Activated gamma-delta T cell (primary cell): ENCODE measurements around the gene CRYGN.

Experiments
- DNase-seq: peaks from one replicate; lab custom pipeline; 2025; lab: John Stamatoyannopoulos, UW

CRYGN gene

DNA sequence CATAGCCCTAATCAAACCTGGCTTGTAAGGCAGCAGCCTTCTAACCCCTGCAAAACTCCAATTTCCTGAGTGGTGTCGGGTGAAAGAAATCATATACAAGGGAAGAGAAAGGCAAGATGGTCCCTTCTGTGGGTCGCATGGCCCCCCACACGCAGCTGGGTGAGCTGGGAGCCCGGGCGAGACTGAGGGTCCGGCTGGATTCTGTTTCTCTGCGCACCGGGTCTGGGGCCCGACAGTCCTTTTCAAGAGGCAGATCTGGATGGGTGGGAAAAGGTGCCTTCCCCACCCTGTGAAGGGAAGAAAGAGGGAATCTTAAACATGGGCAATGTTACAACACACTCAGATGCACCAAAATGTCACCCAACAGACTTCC, 48.6 kb downstream of the CRYGN start:
- DNase-seq, result no peak

- DNase-seq, result no peak
Observed at GRCh38 chr7:151390598-151391357, 49.2 kb downstream of the CRYGN start.

DNA sequence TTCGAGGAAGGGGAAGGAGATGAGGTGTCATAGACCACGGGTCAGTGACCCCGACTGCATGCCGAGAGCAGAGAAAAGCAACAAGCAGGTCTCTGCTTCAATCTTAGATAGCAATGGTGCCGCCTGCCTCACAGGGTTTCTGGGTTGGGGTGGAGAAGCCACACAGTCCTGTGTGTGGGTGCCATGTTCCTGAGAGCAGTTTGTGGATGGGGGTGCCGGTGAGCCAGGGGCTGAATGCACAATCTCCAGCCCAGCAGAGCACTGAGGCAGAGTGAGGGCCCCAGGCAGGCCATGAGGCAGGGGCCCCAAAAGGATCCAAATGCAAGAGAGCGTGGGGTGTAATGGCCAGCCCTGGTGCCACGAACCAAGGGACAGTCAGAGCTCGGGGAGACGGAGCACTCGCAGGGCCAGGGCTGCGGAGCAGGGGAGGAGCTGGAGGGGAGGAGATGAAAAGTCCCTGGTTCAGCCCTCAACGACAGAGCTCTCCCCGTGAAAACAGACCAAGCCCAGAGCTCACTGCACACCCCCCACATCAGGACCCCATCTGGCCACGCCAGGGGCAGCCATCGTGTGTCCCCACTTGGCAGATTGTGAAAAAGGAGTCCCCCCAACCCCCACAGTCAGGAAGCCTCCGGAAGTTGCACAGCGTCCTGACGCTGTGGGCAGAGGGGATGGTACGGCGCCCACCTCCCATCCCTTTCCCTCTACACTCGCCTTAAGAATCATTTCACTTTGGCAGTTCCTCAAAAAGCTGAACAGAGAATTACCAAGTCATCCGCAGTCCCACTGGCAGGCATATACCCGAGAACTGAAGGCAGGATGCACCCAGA, 50.0 kb downstream of the CRYGN start:
- no peak for DNase-seq

DNA sequence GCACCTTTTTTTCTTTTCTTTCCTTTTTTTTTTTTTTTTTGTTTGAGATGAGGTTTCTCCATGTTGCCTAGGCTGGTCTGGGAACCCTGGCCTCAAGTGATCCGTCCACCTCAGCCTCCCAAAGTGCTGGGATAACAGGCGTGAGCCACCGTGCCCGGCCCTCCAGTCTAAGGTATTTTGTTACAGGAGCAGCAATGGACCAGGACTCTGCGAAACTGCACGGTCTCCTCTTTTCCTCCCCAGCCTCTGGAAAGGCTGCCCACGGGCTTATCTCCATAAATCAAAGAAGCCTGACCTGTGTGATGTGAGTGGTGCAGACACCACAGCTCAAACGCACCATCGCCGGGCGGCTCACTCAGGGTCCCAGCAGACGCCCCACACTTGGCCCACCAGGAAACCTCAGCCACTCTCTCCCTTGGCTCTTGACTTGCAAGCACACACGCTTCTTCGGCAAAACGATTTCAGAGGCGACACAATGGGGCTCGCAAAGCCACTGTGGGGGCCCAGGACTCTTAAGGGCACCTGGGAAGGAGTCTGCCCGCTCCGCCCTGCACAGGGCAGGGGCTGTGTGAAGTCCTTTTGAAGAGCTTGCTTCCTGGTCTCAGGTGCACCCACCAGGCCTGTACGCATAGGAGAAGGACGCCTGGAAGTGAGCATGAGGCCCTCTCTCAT, 50.7 kb downstream of the CRYGN start:
- no peak for DNase-seq

DNA sequence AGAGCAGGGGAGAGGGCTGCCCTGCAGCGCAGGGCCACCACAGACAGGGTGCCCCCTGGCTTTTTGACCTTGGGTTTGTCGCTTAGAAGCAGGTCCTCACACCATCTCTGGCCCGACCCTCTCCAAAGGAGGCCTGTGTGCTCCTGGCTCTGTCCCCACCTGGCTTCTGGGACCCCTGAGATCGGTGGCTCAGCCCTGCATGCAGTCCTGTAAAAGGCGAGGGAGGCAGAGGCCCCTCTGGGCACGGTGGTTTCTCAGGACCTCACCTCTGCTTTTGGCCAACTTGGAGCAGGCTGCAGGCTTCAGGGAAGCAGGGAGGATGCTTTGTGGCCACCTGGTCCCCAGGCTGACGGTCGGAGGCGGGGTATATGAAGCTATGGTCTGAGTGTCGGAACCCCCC, 51.5 kb downstream of the CRYGN start:
- DNase-seq, result no peak

GRCh38 chr7:151388007-151388297, 52.0 kb downstream of the CRYGN start:
- DNase-seq, result no peak

GRCh38 chr7:151387161-151388006, 52.6 kb downstream of the CRYGN start:
- no peak for DNase-seq

DNA sequence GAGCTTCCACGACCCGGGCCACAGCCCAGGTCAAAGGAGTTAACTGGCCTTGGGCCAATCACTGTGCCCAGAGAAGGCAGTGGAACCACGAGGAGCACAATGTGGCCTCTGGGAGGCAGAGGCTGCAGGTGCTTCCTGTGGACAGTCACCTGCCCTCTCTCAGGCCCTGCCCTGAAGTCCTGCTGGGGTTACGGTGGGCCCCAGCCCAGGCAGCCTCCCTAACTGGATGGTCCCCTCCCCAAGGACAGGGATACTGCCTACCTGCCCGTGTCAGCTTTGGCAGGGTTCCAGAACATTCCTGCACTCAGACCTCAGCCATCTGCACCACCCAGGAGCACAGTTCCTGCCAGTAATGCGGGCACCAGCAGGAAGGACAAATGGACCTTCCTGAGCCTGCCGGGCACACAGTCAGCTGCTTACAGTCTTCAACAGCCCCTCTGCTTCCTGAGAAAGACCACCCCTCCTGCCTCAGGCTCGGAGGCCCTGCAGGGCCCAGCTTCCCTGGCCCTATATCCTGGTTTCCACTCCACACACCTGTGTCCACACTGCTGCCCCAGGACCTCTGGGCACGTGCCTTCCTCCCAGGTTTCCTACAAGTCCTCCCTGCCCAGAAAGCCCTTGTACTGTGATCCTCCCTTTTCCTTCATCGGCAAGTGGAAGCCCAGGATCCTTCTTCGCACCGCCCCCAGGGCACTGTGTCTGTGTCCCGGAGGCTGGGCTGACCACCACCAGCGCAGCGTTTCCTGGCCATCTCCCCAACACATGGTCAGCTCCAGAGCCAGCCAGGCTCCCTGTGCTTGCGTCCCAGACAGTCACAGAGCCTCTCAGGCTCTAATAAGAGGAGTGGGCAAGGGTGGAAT, 53.4 kb downstream of the CRYGN start:
- DNase-seq, result no peak

GRCh38 chr7:151385626-151386300, 54.2 kb downstream of the CRYGN start:
- DNase-seq, result no peak

DNA sequence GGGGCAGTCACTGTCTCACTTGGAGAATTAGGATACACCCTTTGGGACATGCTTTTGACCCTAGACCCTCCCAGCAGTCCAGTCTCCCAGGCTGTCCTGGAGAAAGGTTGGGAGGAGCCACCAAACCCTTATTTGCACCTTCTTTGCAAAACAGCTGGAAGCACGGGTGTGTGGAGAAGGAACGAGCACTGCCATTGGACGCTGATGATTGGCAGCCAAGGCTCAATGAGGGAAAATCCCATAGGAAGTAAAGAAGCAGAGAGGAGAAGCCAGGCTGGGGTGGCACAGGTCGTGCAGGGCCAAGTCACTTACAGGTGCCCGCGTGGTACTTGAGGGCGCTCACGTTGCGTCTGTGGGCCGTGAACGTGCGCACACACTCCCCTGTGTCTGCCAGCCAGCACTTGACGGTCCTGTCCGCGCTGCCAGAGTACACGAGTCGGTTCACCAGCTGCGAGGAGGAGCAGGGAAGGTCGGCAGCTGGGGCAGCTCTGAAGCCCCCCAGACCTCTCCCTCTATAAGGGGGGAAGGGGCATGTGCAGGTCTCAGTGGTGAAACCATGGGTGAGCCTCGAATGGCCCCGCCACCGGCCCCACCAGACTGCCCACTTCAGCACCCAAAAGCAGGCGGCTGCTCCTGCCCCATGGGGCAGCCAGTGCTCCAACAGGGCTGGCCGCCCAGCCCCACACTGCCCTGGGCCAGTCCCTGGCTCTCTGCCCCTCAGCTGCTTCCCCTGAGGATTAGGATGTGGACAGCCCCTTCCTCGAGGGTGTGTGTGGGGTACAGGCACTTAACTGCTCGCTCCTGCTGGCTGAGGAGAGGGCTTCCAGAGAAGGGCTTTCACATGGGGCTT, 54.9 kb downstream of the CRYGN start:
- no peak for DNase-seq

- no peak for DNase-seq
Observed at GRCh38 chr7:151384352-151384697, 55.6 kb downstream of the CRYGN start.

DNA sequence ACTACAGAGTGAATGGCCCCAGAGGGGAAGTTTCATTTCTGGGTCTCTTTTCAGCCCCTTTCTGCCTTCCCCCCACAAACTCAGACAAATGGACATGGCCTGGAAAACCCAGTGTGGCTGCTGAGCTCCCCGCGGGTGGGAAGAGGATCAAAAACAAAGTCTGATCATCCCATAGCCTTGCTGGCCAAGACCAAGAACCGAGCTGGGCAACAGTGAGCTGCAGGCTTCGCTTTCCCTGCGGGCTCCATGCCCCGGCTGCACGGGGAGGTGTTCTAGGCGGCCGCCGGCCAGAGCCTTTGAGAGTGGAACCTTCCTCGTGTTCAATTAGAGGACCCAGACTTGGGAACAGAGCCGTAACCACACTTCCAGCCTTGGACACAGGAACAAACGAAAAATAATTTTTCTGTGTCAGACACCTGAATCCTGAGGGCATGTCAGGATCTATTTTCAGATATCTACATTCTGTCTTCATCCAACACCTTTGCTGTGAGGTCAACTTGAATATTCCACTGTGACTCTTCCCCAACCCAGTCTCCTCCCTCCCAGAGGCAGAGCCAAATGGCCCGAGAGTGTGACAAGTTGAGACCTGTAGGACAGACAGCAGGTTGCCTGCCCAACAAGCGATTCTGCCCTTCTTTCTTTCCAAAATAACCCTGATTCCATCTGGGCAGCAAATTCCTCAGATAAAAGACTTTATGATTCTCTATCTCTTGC, 56.1 kb downstream of the CRYGN start:
- no peak for DNase-seq

DNA sequence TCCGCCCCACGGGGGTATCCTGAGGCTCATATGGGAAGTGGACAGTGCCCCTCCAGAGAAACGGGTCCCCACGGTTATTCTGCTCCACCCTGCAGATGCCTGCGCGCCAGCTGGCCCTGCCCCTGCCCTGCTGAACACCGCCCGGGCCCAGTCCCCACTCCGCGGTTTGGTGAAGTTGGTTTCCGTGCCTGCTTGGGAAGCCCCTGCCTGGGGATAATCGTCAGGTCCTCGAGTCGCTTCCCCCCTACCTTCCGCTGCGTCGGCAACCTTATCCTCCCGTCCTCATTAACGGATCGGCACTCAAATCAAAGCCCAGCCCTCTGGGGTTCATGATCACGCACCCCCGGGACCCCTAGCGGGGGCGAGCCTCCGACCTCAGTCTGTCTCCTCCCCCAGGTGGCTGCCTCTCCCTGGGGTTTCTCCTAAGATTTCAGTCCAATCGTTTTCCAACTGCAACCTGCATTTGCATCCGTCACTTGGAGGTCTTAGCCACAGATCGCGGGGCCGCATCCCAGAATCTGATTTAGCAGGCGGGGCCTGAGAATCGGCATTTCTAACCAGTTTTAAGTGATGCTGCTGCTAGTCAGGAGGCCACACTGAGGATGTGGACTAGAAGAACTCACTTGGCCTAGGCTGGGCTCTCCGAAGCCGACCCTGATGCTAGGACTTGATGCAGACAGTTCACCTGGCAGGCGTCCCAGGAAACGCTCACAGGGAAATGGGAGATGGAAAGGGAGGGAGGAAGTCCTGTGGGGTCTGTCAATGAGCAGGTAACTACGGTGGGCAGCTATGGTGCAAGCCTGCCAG, 57.7 kb downstream of the CRYGN start:
- no peak for DNase-seq

GRCh38 chr7:151381348-151382078, 58.4 kb downstream of the CRYGN start:
- peak; percentile 41 for DNase-seq

DNA sequence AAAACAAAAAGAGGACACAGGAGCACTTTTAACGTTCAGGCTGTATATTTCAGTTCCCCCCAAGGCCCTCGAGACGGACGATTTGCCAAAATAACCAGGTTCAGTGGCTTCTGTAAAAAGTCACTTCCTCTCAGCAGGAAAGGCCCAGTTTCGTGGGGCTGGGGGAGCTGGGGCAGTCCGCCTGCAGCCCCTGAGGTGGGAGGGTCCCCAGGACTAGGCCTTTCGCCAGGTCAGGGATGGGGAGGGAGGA, 58.9 kb downstream of the CRYGN start:
- DNase-seq, result no peak

- DNase-seq, result no peak
Observed at GRCh38 chr7:151380199-151381097, 59.5 kb downstream of the CRYGN start.
